ENCODE data around the gene LASP1NB.

The LASP1NB gene

DNA sequence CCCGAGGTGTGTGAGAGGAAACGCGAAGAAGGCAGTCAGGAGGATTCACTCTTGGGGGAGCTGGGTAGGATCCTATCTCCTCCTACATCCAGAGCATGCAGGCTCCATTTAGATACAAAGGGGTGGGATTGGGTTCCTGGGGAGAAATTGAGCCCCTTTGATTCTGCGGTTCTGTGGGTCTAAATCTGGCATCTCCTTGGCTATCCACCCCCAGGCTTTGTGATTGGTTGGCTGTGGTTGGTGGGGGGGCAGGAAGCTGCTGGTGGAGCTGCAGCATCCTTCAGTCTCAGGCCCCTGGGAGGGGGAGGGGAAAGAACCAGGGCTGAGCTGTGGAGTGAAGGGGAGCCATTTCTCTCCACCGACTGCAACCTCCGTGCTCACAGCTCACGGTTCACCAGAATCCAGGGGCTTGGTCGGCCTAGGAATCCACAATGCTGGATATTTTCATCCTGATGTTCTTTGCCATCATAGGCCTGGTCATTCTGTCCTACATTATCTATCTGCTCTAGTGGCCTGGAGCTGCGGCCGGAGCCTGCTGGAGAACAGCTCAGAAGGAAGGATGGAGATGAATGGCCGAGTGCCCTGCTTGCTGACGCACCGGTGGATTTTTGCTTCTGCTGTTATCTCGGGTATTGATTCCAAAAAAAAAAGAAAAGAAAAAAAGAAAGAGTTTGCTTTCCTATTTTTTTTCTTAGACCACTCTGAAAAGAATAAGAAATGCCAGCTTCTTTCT lies at the start of gene LASP1NB:
LASP1NB (plus strand) TSS at position 352 of the 733 bp plus-strand sequence.
- no peak for DNase-seq

- DNase-seq: peak; percentile 74
Observed at GRCh38 chr17:38877130-38877851, 48.1 kb upstream of the LASP1NB start.

DNA sequence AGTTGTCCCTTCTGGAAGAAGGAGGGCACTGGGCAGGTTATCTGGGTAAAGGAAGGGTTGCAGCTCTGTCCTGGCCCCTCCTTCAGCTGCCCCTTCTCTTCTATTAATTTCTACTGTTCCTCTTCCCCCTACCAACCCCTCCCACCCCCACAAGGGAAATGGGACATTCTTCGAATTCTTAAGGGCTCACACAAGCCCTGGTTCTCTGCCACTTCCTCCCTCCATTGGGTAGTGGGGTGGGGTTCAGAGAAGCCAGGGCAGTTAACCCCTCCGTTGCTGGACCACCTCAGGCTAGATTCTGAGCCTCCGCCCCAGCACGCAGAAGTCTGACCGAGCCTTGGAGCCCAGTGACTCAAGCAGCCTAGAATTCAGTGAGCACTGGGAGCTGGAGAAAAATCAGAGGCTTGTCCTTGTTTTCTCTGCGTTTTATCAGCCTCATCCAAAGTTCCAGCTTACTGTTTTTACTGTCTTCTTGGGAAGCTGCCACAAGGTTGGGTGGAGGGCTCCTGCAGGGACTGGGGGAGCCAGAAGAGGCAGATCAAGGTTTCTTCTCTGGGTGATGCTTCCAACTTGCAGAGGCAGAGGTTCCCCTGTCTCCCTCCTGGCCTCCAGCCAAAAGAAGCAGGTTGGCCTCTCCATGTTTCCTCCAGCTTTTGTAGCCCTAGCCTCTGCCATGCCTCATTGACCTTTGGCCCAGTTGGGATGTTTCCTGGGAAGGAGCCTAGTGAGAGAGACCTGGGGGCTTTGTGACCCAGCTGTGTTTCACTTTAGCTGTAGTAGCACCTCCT lies 45.3 kb upstream of the LASP1NB start:
- DNase-seq: no peak

DNA sequence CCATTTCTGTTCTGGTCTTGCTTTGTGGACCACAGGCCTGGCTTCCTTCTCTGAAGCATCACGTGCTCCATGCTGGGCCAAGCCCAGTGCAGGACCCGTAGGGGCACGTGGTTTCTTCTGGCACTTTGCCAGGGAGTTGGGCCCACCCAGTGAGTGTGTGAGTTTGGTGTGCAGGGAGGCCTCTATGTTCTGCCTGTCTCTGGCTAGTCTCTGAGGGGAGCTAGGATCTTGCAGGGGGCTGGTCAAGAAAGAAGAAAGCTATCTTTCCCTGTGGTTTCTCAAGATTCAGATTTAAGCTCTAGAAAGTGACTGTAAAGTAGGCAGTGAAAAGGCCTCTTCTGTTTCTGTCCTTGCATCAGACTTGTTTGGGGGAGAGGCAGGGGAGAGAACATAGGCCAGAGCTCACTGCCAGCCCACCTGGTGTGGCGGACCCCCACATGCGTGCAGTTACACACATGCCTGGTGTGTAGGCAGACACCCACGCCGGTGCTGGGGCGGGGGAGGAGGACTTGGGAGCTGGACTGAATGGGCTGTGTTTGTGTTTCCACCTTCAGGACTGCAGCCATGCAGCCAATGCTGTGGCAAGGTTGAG lies 43.7 kb upstream of the LASP1NB start:
- no peak for DNase-seq

- no peak for DNase-seq
Observed at GRCh38 chr17:38882870-38883269, 42.5 kb upstream of the LASP1NB start.

DNA sequence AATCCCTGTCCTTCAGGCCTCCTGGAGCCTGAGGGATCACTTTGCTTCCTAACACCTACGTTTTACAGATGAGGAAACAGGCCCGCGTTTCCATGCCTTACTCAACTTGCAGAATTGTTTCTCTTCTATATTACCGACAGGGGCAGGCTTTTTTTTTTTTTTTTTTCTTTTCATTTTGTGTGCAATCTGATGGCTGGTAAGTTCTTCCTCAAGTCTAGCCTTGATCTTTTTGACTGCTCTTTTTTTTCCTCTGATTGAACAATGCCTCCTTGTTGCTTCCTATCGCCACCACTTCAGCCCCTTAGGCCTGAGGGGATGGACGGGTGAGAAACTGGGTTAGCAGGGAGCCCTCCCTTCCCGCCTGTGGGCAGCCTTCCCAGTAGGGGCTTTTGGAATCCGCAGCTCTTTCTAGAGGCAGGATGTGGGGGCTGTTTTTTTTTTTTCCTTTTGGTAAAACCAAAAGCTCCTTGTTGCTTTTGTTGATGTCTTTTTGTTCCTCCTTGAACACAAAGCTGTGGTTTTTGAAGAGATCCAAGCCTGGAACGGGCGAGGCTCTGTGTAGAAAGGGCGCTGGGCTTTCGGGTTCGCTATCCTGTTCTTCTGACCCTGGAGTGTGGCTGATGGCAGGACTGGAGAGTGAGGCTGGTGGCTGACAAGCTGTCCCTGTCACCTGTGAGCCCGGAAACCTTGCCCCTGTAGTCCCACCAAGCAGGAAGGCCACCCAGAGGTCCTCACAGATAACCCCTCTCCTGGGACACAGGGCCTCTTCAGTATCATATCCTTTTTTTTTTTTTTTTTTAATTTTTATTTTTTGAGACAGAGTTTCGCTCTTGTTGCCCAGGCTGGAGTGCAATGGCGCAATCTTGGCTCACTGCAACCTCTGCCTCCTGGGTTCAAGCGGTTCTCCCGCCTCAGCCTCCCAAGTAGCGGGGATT lies 41.6 kb upstream of the LASP1NB start:
- no peak for DNase-seq

DNA sequence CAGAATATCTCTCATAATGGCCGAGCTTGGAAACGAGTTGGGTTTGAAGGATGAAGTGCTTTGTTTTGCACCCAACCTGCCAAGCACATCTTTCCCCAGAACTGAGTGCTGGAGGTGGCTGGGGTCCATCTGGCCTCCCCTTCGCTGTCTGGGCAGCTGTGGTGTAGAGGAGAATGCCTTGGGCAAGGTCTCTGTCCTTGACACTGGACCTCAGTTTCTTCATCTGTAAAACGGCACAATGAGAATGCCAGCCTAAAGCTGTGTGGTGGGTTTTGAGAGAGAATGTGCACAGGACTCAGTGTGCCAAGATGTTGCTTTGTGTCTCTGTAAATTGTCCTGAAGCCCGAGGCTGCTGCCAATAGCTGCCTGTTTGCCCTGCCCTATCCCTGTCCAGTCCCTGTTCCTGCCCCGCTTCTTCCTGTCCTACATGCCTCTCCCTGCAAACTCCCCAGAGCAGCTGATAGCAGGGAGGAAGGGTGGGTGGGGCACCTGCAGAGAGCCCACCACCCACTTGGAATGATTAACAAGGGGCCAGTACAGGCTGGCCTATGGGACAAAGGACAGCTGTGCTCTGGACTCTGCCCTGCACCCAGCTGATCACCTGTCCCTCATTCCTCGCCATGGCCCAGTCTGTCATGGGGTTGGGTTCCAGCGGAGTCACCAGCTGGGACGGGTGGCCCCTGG lies 40.2 kb upstream of the LASP1NB start:
- DNase-seq: no peak

DNA sequence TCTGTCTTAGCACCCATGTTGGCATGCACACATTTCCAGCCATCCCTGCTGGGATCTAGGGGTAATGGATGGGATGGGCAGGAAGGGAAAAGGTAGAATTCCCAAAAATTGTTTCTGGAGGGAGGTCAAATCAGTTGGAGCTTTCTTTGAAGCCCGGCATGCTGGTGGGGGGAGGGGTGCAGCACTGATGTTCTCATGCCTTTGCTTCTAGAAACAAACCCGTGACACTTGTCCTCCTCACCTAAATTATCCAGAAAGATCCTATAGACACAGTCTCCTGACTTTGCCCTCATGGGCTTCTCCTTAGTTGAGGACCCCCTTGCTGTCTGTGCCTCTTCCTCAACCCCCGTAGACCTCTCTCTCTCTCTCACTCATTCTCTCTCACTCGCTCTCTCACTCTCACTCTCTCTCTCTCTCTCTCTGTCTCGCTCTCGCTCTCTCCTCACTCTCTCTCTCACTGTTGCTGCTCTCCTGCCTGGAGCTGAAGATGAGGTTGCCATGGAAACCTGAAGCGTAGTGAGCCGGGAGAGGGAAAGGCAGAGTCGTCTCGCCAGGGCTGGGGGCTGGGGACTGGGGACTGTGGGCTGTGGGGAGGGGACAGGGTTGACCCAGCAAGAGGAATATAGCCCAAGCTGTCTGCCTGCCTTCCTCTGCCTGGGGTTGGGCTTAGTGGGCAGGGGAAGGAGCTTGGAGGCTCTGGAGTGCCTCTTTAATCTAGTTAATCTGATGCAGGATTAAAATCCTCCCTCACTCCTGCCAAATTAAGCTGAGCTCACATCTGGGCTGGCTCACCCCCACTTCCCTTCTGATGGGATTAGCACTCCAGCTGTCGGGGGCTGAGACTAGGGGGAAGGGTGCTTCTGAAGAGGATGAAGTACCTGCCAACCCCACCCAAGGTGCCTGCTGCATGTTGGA lies 39.4 kb upstream of the LASP1NB start:
- DNase-seq: no peak

- no peak for DNase-seq
Observed at GRCh38 chr17:38886643-38887010, 38.8 kb upstream of the LASP1NB start.

- no peak for DNase-seq
Observed at GRCh38 chr17:38888842-38889241, 36.6 kb upstream of the LASP1NB start.

GRCh38 chr17:38889745-38890409 lies 35.5 kb upstream of the LASP1NB start:
- no peak for DNase-seq

GRCh38 chr17:38890410-38890746 lies 35.0 kb upstream of the LASP1NB start:
- DNase-seq: no peak

GRCh38 chr17:38891441-38891840 lies 34.0 kb upstream of the LASP1NB start:
- no peak for DNase-seq

- no peak for DNase-seq
Observed at GRCh38 chr17:38892083-38892482, 33.3 kb upstream of the LASP1NB start.

GRCh38 chr17:38892620-38893019 lies 32.8 kb upstream of the LASP1NB start:
- no peak for DNase-seq

DNA sequence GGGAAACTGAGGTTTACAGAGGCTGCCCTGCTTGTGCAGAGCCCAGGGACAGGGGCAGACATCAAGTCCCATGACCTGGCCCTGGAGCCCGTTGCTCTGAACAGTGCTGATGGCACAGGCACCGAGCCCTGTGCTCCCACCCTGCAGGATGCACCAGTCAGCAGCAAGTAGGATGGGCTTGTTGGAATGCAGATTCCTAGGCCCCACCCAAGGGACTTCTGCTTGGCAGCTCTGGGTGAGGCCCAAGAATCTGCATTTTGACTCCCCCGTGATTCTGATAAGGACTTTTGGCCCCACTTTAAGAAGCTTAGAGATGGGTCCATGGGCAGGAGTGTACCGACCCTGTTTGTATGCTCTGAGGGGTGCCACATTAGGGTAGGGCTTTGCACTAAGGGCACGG lies 32.3 kb upstream of the LASP1NB start:
- no peak for DNase-seq

- peak; percentile 73 for DNase-seq
Observed at GRCh38 chr17:38893607-38894006, 31.8 kb upstream of the LASP1NB start.

DNA sequence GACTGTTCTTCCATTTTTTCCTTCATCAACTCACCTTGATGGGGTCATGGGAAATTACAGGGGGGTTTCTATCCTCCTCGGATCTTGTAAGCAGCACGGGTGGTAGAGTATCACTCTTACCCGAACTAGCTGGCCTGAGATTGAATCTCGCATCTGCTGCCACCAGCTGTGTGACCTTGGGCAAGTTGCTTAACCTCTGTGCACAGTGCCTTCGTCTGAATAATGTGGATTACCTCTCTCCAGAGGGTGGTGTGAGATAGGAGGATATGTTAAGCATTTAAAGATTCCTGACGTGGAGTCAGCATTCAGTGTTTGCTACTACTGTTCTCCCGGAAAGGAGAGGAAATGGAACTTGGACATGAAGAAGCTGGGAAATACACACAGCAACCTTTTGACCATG lies 31.1 kb upstream of the LASP1NB start:
- no peak for DNase-seq

DNA sequence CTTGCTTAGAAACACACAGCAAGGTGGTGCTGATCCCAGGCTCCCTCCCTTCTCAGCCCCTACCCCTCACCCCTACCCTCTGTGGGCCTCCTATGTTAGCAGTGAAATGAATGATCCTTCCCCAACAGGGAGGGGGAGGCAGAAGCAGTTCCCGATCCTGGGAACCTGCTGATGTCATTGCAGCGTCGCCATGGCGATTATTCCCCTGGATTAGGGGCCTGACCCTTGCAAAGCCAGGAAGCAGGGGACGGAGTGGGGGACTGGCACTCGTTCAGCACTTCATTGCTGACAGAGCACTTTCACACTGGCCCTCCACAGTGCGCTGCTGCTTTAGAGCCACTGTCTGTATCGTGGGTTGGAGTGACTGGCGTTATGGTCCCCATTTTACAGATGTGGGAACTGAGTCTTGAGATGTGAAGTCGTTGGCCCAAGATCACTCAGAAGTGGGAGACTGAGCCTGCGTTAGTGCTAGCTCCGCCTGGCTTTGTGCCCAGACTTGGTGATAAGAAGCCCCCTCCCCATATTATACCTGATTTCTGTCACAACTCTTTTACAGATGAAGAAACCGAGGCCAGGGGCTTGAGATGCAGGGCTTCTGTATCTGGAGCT lies 29.0 kb upstream of the LASP1NB start:
- DNase-seq: no peak

- no peak for DNase-seq
Observed at GRCh38 chr17:38897176-38897575, 28.2 kb upstream of the LASP1NB start.

All from activated effector memory CD4-positive, alpha-beta T cell treated with anti-CD3 and anti-CD28 coated beads, Interleukin-2, amount 50 U/mL, for 16 hours (primary cell).